Upper lobe of right lung (tissue), 1 donor: ENCODE data around the gene MYRFL. TPM values are rescaled to one million over a fixed set of nuclear protein-coding genes. Genes with fewer than 3 reads are reported as not detected.

Experiments
- ATAC-seq: fragments of 200-7000 bp; cut with Tn5 transposase; one replicate; pipeline ENCODE4 v1.9.1; 2020; ENCODE audit warnings: mild to moderate bottlenecking, moderate library complexity
- DNase-seq: peaks from one replicate; pipeline ENCODE4 v3.0.0-alpha.2; 2020
- H3K27ac ChIP-seq: fragments of 200-600 bp; one replicate; pipeline ENCODE4 v1.8.0; 2022
- H3K27me3 ChIP-seq: fragments of 200-600 bp; one replicate; pipeline ENCODE4 v1.8.0; 2022; ENCODE audit warnings: mild to moderate bottlenecking
- H3K36me3 ChIP-seq: fragments of 200-600 bp; one replicate; pipeline ENCODE4 v1.8.0; 2022
- H3K4me1 ChIP-seq: fragments of 200-600 bp; one replicate; pipeline ENCODE4 v1.8.0; 2022
- H3K4me3 ChIP-seq: fragments of 200-600 bp; one replicate; pipeline ENCODE4 v1.8.0; 2022; ENCODE audit warnings: mild to moderate bottlenecking
- H3K9me3 ChIP-seq: fragments of 200-600 bp; one replicate; pipeline ENCODE4 v1.8.0; 2022
- CTCF ChIP-seq: fragments of 200-600 bp; IDR thresholded peaks from one replicate; pipeline ENCODE4 v1.8.0; 2022; ENCODE audit warnings: antibody characterized with exemption
- intact Hi-C: fragments of 100-400 bp; cut with DNase I; formaldehyde crosslinking; loops from one replicate; pipeline ENCODE4 v1.11.0; 2022
- total RNA-seq: library from RNA; stranded (reverse); fragmentation: NEBNext Ultra II Directional; extraction: Animal tissue kit (Norgen Biotek cat#: 25700); gene quantifications from one replicate; pipeline ENCODE4 v1.2.1, GENCODE V29; 2021
- donor health status: DM: no; HTN: yes; CAD: no; lungs with severe emphysema.

The MYRFL gene
- total RNA-seq, 1 donor from 2014 or later = not detected

- no peak overlapping the region for H3K27ac ChIP-seq
- H3K9me3 ChIP-seq = no peaks in the 10 kb centered on the region
- peaks cover 3% of the 10 kb centered on the region for H3K4me1 ChIP-seq
- no peaks in the 10 kb centered on the region for H3K27me3 ChIP-seq
- H3K4me3 ChIP-seq = no peak overlapping the region
- intact Hi-C loops = no loop called here
- DNase-seq (no peak), ATAC-seq (no peak)
- no peaks in the 10 kb centered on the region for H3K36me3 ChIP-seq
- no peak for TF ChIP-seq CTCF
These were observed 80.8 kb downstream of the MYRFL start for GRCh38 chr12:69905801-69906200.

GRCh38 chr12:69906411-69907216 is 81.6 kb downstream of the MYRFL start:
- DNase-seq (no peak), ATAC-seq (peak; percentile 72)
- intact Hi-C loops = no loop called here
- H3K27ac ChIP-seq = no peak overlapping the region
- H3K36me3 ChIP-seq = no peaks in the 10 kb centered on the region
- no peak overlapping the region for H3K4me3 ChIP-seq
- no peaks in the 10 kb centered on the region for H3K4me1 ChIP-seq
- H3K27me3 ChIP-seq = no peaks in the 10 kb centered on the region
- no peaks in the 10 kb centered on the region for H3K9me3 ChIP-seq
- TF ChIP-seq CTCF = no peak

- Histone ChIP-seq H3K4me1 (no peaks in the 10 kb centered on the region), H3K27me3 (no peaks in the 10 kb centered on the region), H3K9me3 (no peaks in the 10 kb centered on the region), H3K27ac (no peak overlapping the region), H3K4me3 (no peak overlapping the region), H3K36me3 (no peaks in the 10 kb centered on the region)
- no peak for DNase-seq
- intact Hi-C loops = no loop called here
- TF ChIP-seq CTCF = no peak
- peak; percentile 58 for ATAC-seq
These were observed 83.2 kb downstream of the MYRFL start for GRCh38 chr12:69908203-69908602.

GRCh38 chr12:69910694-69911093 is 85.7 kb downstream of the MYRFL start:
- DNase-seq (no peak), ATAC-seq (no peak)
- TF ChIP-seq CTCF = no peak
- no peak overlapping the region for H3K27ac ChIP-seq
- intact Hi-C loops = no loop called here
- H3K4me3 ChIP-seq = no peak overlapping the region
- no peaks in the 10 kb centered on the region for H3K4me1 ChIP-seq
- H3K36me3 ChIP-seq = no peaks in the 10 kb centered on the region
- no peaks in the 10 kb centered on the region for H3K27me3 ChIP-seq
- H3K9me3 ChIP-seq = no peaks in the 10 kb centered on the region

GRCh38 chr12:69913526-69913925 is 88.5 kb downstream of the MYRFL start:
- Histone ChIP-seq H3K4me1 (no peaks in the 10 kb centered on the region), H3K36me3 (no peaks in the 10 kb centered on the region), H3K27ac (no peak overlapping the region), H3K4me3 (no peak overlapping the region), H3K9me3 (no peaks in the 10 kb centered on the region), H3K27me3 (no peaks in the 10 kb centered on the region)
- intact Hi-C loops = no loop called here
- no peak for TF ChIP-seq CTCF
- no peak for ATAC-seq
- no peak for DNase-seq
